Right atrium auricular region (tissue), 2 donors: ENCODE results near the gene PRSS56. TPM values are rescaled to one million over a fixed set of nuclear protein-coding genes. Genes with fewer than 3 reads are reported as not detected.
"Not testable (repeated sequence)": the region's sequence is repeated elsewhere in the genome, so short reads cannot be mapped to it uniquely, and the experiment has no call there.

Experiments used
- DNase-seq: peaks from one replicate; pipeline ENCODE4 v3.0.0-alpha.2; 2019; ENCODE audit warnings: low spot score
- H3K27ac ChIP-seq, 2 donors: fragments of 200-600 bp; sonication (generic); 1 replicate in 1 of 2; 2 replicates in 1 of 2; pipeline ENCODE4 v1.5.1; 2016 to 2019
- H3K27me3 ChIP-seq, 2 donors: fragments of 200-600 bp; sonication (generic); one replicate each; pipeline versions ENCODE4 v1.5.1 to v1.6.0; 2017 to 2019
- H3K36me3 ChIP-seq: fragments of 200-600 bp; sonication (generic); one replicate; pipeline ENCODE4 v1.5.1; 2016
- H3K4me1 ChIP-seq, 2 donors: fragments of 200-600 bp; sonication (generic); one replicate each; pipeline versions ENCODE4 v1.5.1 to v1.6.0; 2017 to 2019
- H3K4me3 ChIP-seq, 2 donors: fragments of 200-600 bp; sonication (generic); 1 replicate in 1 of 2; 2 replicates in 1 of 2; pipeline ENCODE4 v1.5.1; 2017 to 2019; ENCODE audit warnings: mild to moderate bottlenecking in 1 of 2, moderate library complexity in 1 of 2
- H3K9me3 ChIP-seq, 2 donors: fragments of 200-600 bp; sonication (generic); one replicate each; pipeline ENCODE4 v1.5.1; 2019
- total RNA-seq, 2 donors: library from RNA; depleted of rRNA; stranded (reverse); fragments of >200 nt; gene quantifications; one replicate each; pipeline ENCODE4 v1.1.0, GENCODE V29; 2016
- TF ChIP-seq, protein P1 (sequence below), 2 donors: fragments of 200-600 bp; sonication (generic); IDR thresholded peaks; one replicate each; pipeline ENCODE4 v1.5.1; 2019; ENCODE audit warnings: antibody characterized with exemption in 2 of 2

PRSS56 gene
- total RNA-seq, 2 donors from 2014 or later: 0.20 TPM; not detected in 1

DNA sequence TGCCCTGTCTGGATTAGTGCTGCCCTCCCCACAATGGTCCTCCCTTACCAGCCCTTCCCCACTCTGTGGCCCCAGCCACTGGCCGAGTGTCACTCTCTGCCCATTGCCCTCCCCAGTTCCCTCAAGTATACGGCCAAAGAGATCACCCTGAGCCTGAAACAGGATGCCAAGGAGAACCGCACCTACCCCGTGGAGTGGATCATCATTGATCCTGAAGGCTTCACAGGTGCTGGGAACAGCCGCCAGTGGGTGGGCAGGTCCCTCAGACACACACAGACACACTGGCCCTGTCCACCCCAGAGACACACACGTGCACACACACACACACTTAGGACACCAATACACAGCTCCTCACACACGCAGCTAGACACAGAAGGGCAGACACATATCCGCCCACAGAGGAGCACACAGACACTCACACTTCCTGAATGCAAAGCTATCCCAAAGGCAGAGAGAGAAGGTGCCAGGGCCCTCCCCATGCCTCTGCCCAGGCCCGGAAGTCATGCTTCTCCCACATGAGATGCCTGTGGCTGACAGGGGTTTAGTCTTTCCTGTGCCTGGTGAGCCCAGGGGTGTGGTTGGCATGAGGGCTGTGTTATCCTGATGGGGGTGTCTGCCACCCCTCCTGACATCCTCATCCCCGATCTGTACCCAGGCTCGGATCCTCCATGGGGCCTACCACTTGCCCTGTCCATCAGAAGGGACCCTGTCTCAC, 8.7 kb downstream of the PRSS56 start:
- DNase-seq: no peak
- H3K4me3 ChIP-seq: no peak overlapping the region

DNA sequence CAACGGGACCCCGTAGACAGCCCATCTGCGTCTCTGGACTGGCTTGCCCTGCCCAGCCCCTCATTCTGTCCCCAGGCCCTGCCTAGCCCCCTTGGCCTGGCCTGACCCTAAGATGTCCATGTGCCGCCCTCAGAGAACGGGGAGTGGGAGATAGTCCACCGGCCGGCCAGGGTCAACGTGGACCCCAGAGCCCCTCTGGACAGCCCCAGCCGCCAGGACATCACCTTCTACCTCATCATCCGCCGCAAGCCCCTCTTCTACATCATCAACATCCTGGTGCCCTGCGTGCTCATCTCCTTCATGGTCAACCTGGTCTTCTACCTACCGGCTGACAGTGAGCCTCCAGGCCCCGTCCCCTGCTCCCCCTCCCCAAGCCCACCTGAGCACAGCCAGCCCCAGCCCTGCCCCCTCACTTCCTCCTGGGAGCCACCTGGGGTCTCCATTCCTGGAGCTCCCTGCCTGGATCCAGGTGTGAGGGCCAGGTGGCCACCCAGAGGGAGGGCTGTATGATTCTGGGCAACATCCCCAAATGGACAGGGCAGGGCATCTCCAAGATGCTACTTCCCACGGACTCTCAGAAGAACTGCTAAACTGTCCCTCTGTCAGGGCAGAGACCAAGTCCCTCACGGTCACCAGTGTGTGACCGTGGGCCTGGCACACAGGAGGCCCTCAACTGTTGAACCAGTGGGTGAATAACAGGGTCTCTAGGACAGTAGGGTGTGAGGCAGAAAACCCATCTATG, 9.8 kb downstream of the PRSS56 start:
- TF ChIP-seq, protein P1, sequence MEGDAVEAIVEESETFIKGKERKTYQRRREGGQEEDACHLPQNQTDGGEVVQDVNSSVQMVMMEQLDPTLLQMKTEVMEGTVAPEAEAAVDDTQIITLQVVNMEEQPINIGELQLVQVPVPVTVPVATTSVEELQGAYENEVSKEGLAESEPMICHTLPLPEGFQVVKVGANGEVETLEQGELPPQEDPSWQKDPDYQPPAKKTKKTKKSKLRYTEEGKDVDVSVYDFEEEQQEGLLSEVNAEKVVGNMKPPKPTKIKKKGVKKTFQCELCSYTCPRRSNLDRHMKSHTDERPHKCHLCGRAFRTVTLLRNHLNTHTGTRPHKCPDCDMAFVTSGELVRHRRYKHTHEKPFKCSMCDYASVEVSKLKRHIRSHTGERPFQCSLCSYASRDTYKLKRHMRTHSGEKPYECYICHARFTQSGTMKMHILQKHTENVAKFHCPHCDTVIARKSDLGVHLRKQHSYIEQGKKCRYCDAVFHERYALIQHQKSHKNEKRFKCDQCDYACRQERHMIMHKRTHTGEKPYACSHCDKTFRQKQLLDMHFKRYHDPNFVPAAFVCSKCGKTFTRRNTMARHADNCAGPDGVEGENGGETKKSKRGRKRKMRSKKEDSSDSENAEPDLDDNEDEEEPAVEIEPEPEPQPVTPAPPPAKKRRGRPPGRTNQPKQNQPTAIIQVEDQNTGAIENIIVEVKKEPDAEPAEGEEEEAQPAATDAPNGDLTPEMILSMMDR (IDR thresholded peaks at IDR 0.05): no peak
- Histone ChIP-seq H3K4me3 (no peak overlapping the region), H3K27me3 (no peaks in the 10 kb centered on the region), H3K36me3 (no peaks in the 10 kb centered on the region), H3K27ac (no peak overlapping the region), H3K4me1 (peaks cover 0 to 16% of the 10 kb centered on the region in 2 donors), H3K9me3 (no peaks in the 10 kb centered on the region)
- no peak for DNase-seq

More for the DNA sequence above, 8.7 kb downstream of the PRSS56 start:
- no peaks in the 10 kb centered on the region for H3K36me3 ChIP-seq
- TF ChIP-seq, protein P1 (IDR thresholded peaks at IDR 0.05): no peak
- H3K4me1 ChIP-seq: peaks cover 0 to 27% of the 10 kb centered on the region in 2 donors
- H3K27ac ChIP-seq: no peak overlapping the region
- H3K9me3 ChIP-seq: no peaks in the 10 kb centered on the region
- no peaks in the 10 kb centered on the region for H3K27me3 ChIP-seq

DNA sequence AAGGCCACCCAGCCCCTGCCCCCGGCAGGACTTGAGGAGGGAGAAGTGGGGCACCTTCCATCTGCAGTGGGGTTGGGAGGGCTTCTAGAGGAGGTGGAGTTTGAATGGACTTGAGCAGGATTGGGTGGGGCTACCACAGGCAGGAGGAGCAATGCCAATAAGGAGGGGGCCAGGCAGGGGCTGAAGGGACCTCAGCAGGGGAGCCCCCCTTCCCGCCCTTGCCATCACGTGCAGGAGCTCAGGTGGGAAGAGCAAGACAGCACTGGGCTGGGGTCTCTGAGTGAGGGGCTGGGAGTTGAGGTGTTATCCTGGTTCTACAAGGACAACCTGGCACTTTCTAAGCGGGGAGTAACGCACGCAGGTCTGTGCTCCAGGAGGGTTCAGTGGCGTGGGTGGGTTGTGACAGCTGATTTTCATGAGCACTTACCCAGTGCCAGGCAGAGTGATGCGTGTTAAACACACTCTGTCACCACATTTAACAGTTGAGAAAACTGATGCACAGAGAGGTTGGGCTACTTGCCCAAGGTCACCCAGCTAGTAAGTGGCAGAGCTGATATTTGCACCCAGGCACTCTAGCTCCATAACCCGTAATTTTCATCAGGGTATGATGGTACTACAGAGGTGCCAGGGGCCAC, 10.6 kb downstream of the PRSS56 start:
- no peaks in the 10 kb centered on the region for H3K27me3 ChIP-seq
- TF ChIP-seq, protein P1 (IDR thresholded peaks at IDR 0.05): no peak
- no peaks in the 10 kb centered on the region for H3K36me3 ChIP-seq
- DNase-seq: no peak
- H3K9me3 ChIP-seq: no peaks in the 10 kb centered on the region
- H3K4me3 ChIP-seq: no peak overlapping the region
- peaks cover 0 to 8% of the 10 kb centered on the region in 2 donors for H3K4me1 ChIP-seq
- H3K27ac ChIP-seq: no peak overlapping the region

DNA sequence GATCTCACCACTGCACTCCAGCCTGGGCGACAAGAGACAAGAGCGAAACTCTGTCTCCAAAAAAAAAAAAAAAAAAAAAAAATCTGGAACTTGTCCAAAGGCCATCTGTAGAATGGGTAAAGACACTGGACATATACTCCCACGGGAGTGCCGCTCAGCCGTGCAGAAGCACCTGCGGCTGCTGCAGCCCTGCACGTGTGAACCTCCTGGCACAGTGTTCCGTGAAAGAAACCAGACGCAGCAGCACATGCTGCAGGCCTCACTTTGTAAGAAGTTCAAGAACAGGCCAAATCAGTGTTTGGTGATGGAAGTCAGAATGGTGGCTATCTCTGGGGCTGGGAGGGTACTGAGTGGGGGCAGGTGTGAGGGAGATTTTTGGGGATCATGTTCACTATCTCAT, 12.2 kb downstream of the PRSS56 start:
- Histone ChIP-seq H3K9me3 (peaks cover 0 to 12% of the 10 kb centered on the region in 2 donors), H3K36me3 (no peaks in the 10 kb centered on the region), H3K27ac (no peak overlapping the region), H3K27me3 (no peaks in the 10 kb centered on the region), H3K4me1 (no peaks in the 10 kb centered on the region), H3K4me3 (no peak overlapping the region)
- TF ChIP-seq, protein P1 (IDR thresholded peaks at IDR 0.05): no peak
- DNase-seq: no peak

DNA sequence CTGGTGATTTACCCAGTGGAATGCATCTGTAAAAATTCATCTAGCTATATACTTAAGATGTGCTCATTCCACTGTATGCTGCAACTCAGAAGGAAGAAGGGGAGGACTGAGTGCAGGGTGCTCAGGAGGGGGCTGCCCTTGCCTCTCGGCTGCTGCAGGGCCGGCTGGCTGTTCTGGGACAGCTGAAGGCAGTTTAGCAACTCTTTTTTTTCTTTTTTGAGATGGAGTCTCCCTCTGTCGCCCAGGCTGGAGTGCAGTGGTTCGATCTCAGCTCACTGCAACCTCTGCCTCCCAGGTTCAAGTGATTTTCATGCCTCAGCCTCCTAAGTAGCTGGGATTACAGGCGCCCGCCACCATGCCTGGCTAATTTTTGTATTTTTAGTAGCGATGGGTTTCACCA, 12.6 kb downstream of the PRSS56 start:
- not testable (repeated sequence) for H3K27ac ChIP-seq

More for the DNA sequence above, 12.6 kb downstream of the PRSS56 start:
- peaks cover 0 to 12% of the 10 kb centered on the region in 2 donors for H3K9me3 ChIP-seq
- H3K36me3 ChIP-seq, H3K27me3 ChIP-seq, DNase-seq, H3K4me1 ChIP-seq, H3K4me3 ChIP-seq: not testable (repeated sequence)
